Keratinocyte (primary cell): ENCODE measurements around the gene DPYD. TPM values are rescaled to one million over a fixed set of nuclear protein-coding genes. Genes with fewer than 3 reads are reported as not detected.

Source experiments
- DNase-seq: peaks from one replicate; pipeline ENCODE4 v3.0.0-alpha.2; 2011; ENCODE audit warnings: low read depth, missing footprints, low spot score
- FAIRE-seq: peaks from 2 replicates; lab custom pipeline; 2011; peaks lifted over from hg19 to GRCh38; lab: Jason Lieb, UNC
- H2AFZ ChIP-seq: 2 replicates; pipeline ENCODE4 v1.6.0; 2012; ENCODE audit warnings: low read length, control low read depth, inconsistent platforms; ENCODE audit not compliant: control insufficient read depth
- H3K27ac ChIP-seq: 2 replicates; pipeline ENCODE4 v1.5.1; 2011; ENCODE audit warnings: low read length; ENCODE audit not compliant: control insufficient read depth, insufficient read depth
- H3K27me3 ChIP-seq: 3 replicates; pipeline ENCODE4 v1.6.0; 2011; ENCODE audit warnings: low read length; ENCODE audit not compliant: control insufficient read depth, insufficient read depth; ENCODE audit errors: extremely low read depth
- H3K36me3 ChIP-seq, 2 experiments: 2 replicates in 1 of 2; 3 replicates in 1 of 2; pipeline ENCODE4 v1.5.1; 2011; ENCODE audit warnings: low read length in 2 of 2, mild to moderate bottlenecking in 1 of 2; ENCODE audit not compliant: control insufficient read depth in 2 of 2, insufficient read depth in 2 of 2; ENCODE audit errors: extremely low read depth in 1 of 2
- H3K4me1 ChIP-seq: 3 replicates; pipeline ENCODE4 v1.5.1; 2011; ENCODE audit warnings: low read length; ENCODE audit not compliant: control insufficient read depth, insufficient read depth; ENCODE audit errors: extremely low read depth
- H3K4me2 ChIP-seq: 3 replicates; pipeline ENCODE4 v1.6.0; 2011; ENCODE audit warnings: low read depth, low read length; ENCODE audit not compliant: control insufficient read depth, insufficient read depth; ENCODE audit errors: extremely low read depth
- H3K4me3 ChIP-seq, 3 experiments: fragments of 200-600 bp in 1 of 3; sonication (generic) in 1 of 3; 2 replicates in 2 of 3; 3 replicates in 1 of 3; pipeline ENCODE4 v1.5.1; 2011 to 2016; ENCODE audit warnings: low read length in 3 of 3, mild to moderate bottlenecking in 3 of 3, control low read depth in 2 of 3, inconsistent platforms in 1 of 3, low read depth in 1 of 3, mixed read lengths in 1 of 3, mixed run types in 1 of 3, moderate library complexity in 1 of 3; ENCODE audit not compliant: control insufficient read depth in 2 of 3, insufficient read depth in 2 of 3; ENCODE audit errors: extremely low read depth in 1 of 3
- H3K79me2 ChIP-seq: 2 replicates; pipeline ENCODE4 v1.6.0; 2012; ENCODE audit warnings: low read length; ENCODE audit not compliant: control insufficient read depth, insufficient read depth
- H3K9ac ChIP-seq: 3 replicates; pipeline ENCODE4 v1.6.0; 2011; ENCODE audit warnings: low read length; ENCODE audit not compliant: control insufficient read depth, insufficient read depth; ENCODE audit errors: extremely low read depth
- H3K9me1 ChIP-seq: 3 replicates; pipeline ENCODE4 v1.6.0; 2011; ENCODE audit warnings: low read length; ENCODE audit not compliant: control insufficient read depth, insufficient read depth; ENCODE audit errors: extremely low read depth
- H3K9me3 ChIP-seq: 2 replicates; pipeline ENCODE4 v1.5.1; 2012; ENCODE audit warnings: low read depth, low read length; ENCODE audit not compliant: control insufficient read depth
- H4K20me1 ChIP-seq: 3 replicates; pipeline ENCODE4 v1.6.0; 2011; ENCODE audit warnings: low read length; ENCODE audit not compliant: control insufficient read depth, insufficient read depth; ENCODE audit errors: extremely low read depth
- CTCF ChIP-seq, 3 experiments: IDR thresholded peaks in 1 of 3; conservative IDR thresholded peaks in 1 of 3; optimal IDR thresholded peaks in 1 of 3; 2 replicates in 2 of 3; 3 replicates in 1 of 3; pipeline versions ENCODE3 to v1.5.1; 2011; ENCODE audit warnings: low read length in 3 of 3, mild to moderate bottlenecking in 3 of 3, moderate library complexity in 2 of 3, control low read depth in 1 of 3, inconsistent platforms in 1 of 3; ENCODE audit not compliant: insufficient read depth in 2 of 3; ENCODE audit errors: extremely low read depth in 1 of 3
- EZH2 ChIP-seq: IDR thresholded peaks from one replicate; pipeline ENCODE4 v1.6.1; 2012; ENCODE audit warnings: inconsistent platforms, mild to moderate bottlenecking, low read length, moderate library complexity
- dilution Hi-C: fragments of 300-500 bp; cut with MboI; formaldehyde crosslinking; loops from one replicate; pipeline ENCODE4 v1.7.0; 2020; ENCODE audit warnings: low sequenced_read_pairs; ENCODE audit not compliant: extremely low pct_ligation_motif_present
- polyA plus RNA-seq, 5 experiments: library from polyadenylated mRNA; depleted of rRNA in 3 of 5; stranded (reverse) in 3 of 5; stranded (forward) in 1 of 5; unstranded in 1 of 5; fragments of >200 nt; gene quantifications; 1 replicate in 1 of 5; 2 replicates in 3 of 5; 3 replicates in 1 of 5; pipeline versions ENCODE4 v1.2.1 to v1.2.3, GENCODE V29; 2011 to 2012; ENCODE audit warnings: missing spikeins in 2 of 5, low read depth in 1 of 5, low replicate concordance in 1 of 5

DPYD gene
- polyA plus RNA-seq, 1 donor (not counting 4 experiments of a cell fraction or from before 2014, with no cell fraction given): 1.9 TPM

- no peak for TF ChIP-seq CTCF (optimal IDR thresholded peaks at IDR 0.05 in 1 of 3, IDR thresholded peaks at IDR 0.05 in 1 of 3, conservative IDR thresholded peaks at IDR 0.05 in 1 of 3; ENCODE audit: extremely low read depth in 1 of 3, insufficient read depth in 2 of 3, low read length in 3 of 3)
- TF ChIP-seq EZH2: no peak
- Histone ChIP-seq H3K36me3 (no peaks in the 10 kb centered on the region), H3K27me3 (no peaks in the 10 kb centered on the region), H3K9me1 (no peaks in the 10 kb centered on the region), H4K20me1 (no peaks in the 10 kb centered on the region), H3K9me3 (no peaks in the 10 kb centered on the region), H3K9ac (no peak overlapping the region), H3K4me2 (no peak overlapping the region), H2AFZ (no peak overlapping the region), H3K27ac (no peak overlapping the region), H3K4me3 (no peak overlapping the region), H3K79me2 (no peaks in the 10 kb centered on the region), H3K4me1 (no peaks in the 10 kb centered on the region)
- no peak for DNase-seq
- no peak for FAIRE-seq
- dilution Hi-C loops: no loop called here
These were observed 347.3 kb downstream of the DPYD start for GRCh38 chr1:97573553-97573952.

- Histone ChIP-seq H3K4me1 (no peaks in the 10 kb centered on the region), H2AFZ (no peak overlapping the region), H3K36me3 (no peaks in the 10 kb centered on the region), H3K4me3 (no peak overlapping the region), H3K9ac (no peak overlapping the region), H3K79me2 (no peaks in the 10 kb centered on the region), H3K9me3 (no peaks in the 10 kb centered on the region), H3K27ac (no peak overlapping the region), H3K27me3 (no peaks in the 10 kb centered on the region), H3K9me1 (no peaks in the 10 kb centered on the region), H4K20me1 (no peaks in the 10 kb centered on the region), H3K4me2 (no peak overlapping the region)
- dilution Hi-C loops: no loop called here
- DNase-seq: no peak
- FAIRE-seq: no peak
- TF ChIP-seq CTCF (optimal IDR thresholded peaks at IDR 0.05 in 1 of 3, IDR thresholded peaks at IDR 0.05 in 1 of 3, conservative IDR thresholded peaks at IDR 0.05 in 1 of 3; ENCODE audit: extremely low read depth in 1 of 3, insufficient read depth in 2 of 3, low read length in 3 of 3): no peak
- TF ChIP-seq EZH2: no peak
These were observed 348.3 kb downstream of the DPYD start for GRCh38 chr1:97572561-97572960.
